ENCODE data around the gene ADARB1.

Gene ADARB1

GRCh38 chr21:45200031-45200430, 125.7 kb downstream of the ADARB1 start:
- H3K27ac ChIP-seq, result no peak overlapping the region
- TF ChIP-seq CTCF (conservative IDR thresholded peaks at IDR 0.05) (no peak), ZFX (IDR thresholded peaks at IDR 0.05) (no peak)

GRCh38 chr21:45200581-45201296, 126.4 kb downstream of the ADARB1 start:
- H3K27ac ChIP-seq, result no peak overlapping the region
- TF ChIP-seq CTCF (conservative IDR thresholded peaks at IDR 0.05) (no peak), ZFX (IDR thresholded peaks at IDR 0.05) (no peak)

- no peak overlapping the region for H3K27ac ChIP-seq
- TF ChIP-seq ZFX (IDR thresholded peaks at IDR 0.05), result no peak
- no peak for TF ChIP-seq CTCF (conservative IDR thresholded peaks at IDR 0.05)
Measured at GRCh38 chr21:45202344-45202743, 128.0 kb downstream of the ADARB1 start.

- no peak for TF ChIP-seq ZFX (IDR thresholded peaks at IDR 0.05)
- no peak for TF ChIP-seq CTCF (conservative IDR thresholded peaks at IDR 0.05)
- H3K27ac ChIP-seq, result no peak overlapping the region
Measured at GRCh38 chr21:45202889-45203288, 128.5 kb downstream of the ADARB1 start.

- H3K27ac ChIP-seq, result no peak overlapping the region
- TF ChIP-seq ZFX (IDR thresholded peaks at IDR 0.05), result no peak
- no peak for TF ChIP-seq CTCF (conservative IDR thresholded peaks at IDR 0.05)
Measured at GRCh38 chr21:45203983-45204382, 129.6 kb downstream of the ADARB1 start.

- H3K27ac ChIP-seq, result no peak overlapping the region
Measured at GRCh38 chr21:45204395-45204794, 130.0 kb downstream of the ADARB1 start.

More at GRCh38 chr21:45204395-45204794, 130.0 kb downstream of the ADARB1 start:
- TF ChIP-seq CTCF (conservative IDR thresholded peaks at IDR 0.05), result no peak
- TF ChIP-seq ZFX (IDR thresholded peaks at IDR 0.05), result no peak

Data from C4-2B (cell line).